Left lung (tissue), 10 donors: ENCODE measurements around the gene NINJ1. TPM values are rescaled to one million over a fixed set of nuclear protein-coding genes. Genes with fewer than 3 reads are reported as not detected.
A peak's percentile ranks its signal among the peaks of the same experiment; 100 is the strongest.

Experiments used
- ATAC-seq: fragments of 200-7000 bp; cut with Tn5 transposase; one replicate; pipeline ENCODE4 v1.9.1; 2020; ENCODE audit warnings: moderate library complexity
- DNase-seq, 4 donors: peaks; one replicate each; pipeline ENCODE4 v3.0.0-alpha.2; 2013 to 2020
- H3K27ac ChIP-seq, 2 donors: fragments of 200-600 bp; sonication (generic) in 1 of 2; one replicate each; pipeline versions ENCODE4 v1.5.0 to v1.8.0; 2020 to 2021
- H3K27me3 ChIP-seq, 2 donors: fragments of 200-600 bp; sonication (generic) in 1 of 2; one replicate each; pipeline versions ENCODE4 v1.5.0 to v1.8.0; 2020 to 2021
- H3K36me3 ChIP-seq, 2 donors: fragments of 200-600 bp; sonication (generic) in 1 of 2; one replicate each; pipeline versions ENCODE4 v1.5.0 to v1.8.0; 2020 to 2021
- H3K4me1 ChIP-seq, 2 donors: fragments of 200-600 bp; one replicate each; pipeline ENCODE4 v1.8.0; 2021
- H3K4me3 ChIP-seq, 2 donors: fragments of 200-600 bp; sonication (generic) in 1 of 2; one replicate each; pipeline versions ENCODE4 v1.5.0 to v1.8.0; 2020 to 2021; ENCODE audit warnings: mild to moderate bottlenecking in 1 of 2
- H3K9me3 ChIP-seq, 2 donors: fragments of 200-600 bp; sonication (generic) in 1 of 2; one replicate each; pipeline versions ENCODE4 v1.5.0 to v1.8.0; 2020 to 2021
- CTCF ChIP-seq, 2 donors: fragments of 200-600 bp; sonication (generic) in 1 of 2; IDR thresholded peaks; one replicate each; pipeline versions ENCODE4 v1.5.0 to v1.8.0; 2021; ENCODE audit warnings: antibody characterized with exemption in 2 of 2
- intact Hi-C, 2 donors: fragments of 100-400 bp; cut with DNase I; formaldehyde crosslinking; loops; one replicate each; pipeline versions ENCODE4 v1.11.2 to v1.14.2; 2022
- polyA plus RNA-seq, 6 donors: library from polyadenylated mRNA; unstranded; fragments of 120-200 nt; gene quantifications; one replicate each; pipeline ENCODE4 v1.2.1, GENCODE V29; 2013; ENCODE audit not compliant: insufficient read length in 6 of 6
- total RNA-seq, 2 donors: library from RNA; stranded (reverse); fragmentation: NEBNext Ultra II Directional; extraction: Animal tissue kit (Norgen Biotek cat#: 25700); gene quantifications; one replicate each; pipeline ENCODE4 v1.2.1, GENCODE V29; 2021
- donor health status: DM: no; HTN: yes; CAD: no.
- donor health status: DM: no; HTN: no; CAD: no.

Gene NINJ1
- total and polyA plus RNA-seq, 8 donors = 29.8 to 83.5 (median 37.8) TPM

- DNase-seq (peak in 1 of 4 donors; percentile 10), ATAC-seq (no peak)
- Histone ChIP-seq H3K4me1 (peaks cover 5 to 34% of the 10 kb centered on the region in 2 donors), H3K36me3 (no peaks in the 10 kb centered on the region), H3K9me3 (peaks cover 0 to 7% of the 10 kb centered on the region in 2 donors), H3K27me3 (no peaks in the 10 kb centered on the region), H3K4me3 (no peak overlapping the region), H3K27ac (peak overlapping the region in 1 of 2 donors; percentile 33)
- intact Hi-C loops = no loop called here
- no peak for TF ChIP-seq CTCF (IDR thresholded peaks at IDR 0.05)
Observed at GRCh38 chr9:93091056-93091452, 43.0 kb downstream of the NINJ1 start.

GRCh38 chr9:93090091-93090655 is 43.9 kb downstream of the NINJ1 start:
- Histone ChIP-seq H3K36me3 (no peaks in the 10 kb centered on the region), H3K4me1 (peaks cover 5 to 33% of the 10 kb centered on the region in 2 donors), H3K4me3 (no peak overlapping the region), H3K9me3 (peaks cover 0 to 7% of the 10 kb centered on the region in 2 donors), H3K27me3 (no peaks in the 10 kb centered on the region), H3K27ac (no peak overlapping the region)
- TF ChIP-seq CTCF (IDR thresholded peaks at IDR 0.05) = no peak
- ATAC-seq = no peak
- DNase-seq = no peak
- intact Hi-C loops = no loop called here

- Histone ChIP-seq H3K4me3 (no peak overlapping the region), H3K9me3 (peaks cover 0 to 7% of the 10 kb centered on the region in 2 donors), H3K4me1 (peaks cover 5 to 26% of the 10 kb centered on the region in 2 donors), H3K36me3 (peaks cover 0 to 3% of the 10 kb centered on the region in 2 donors), H3K27ac (no peak overlapping the region), H3K27me3 (no peaks in the 10 kb centered on the region)
- TF ChIP-seq CTCF (IDR thresholded peaks at IDR 0.05) = no peak
- intact Hi-C loops = no loop called here
- ATAC-seq (no peak), DNase-seq (peak in 1 of 4 donors; percentile 16)
Observed at GRCh38 chr9:93089481-93089991, 44.5 kb downstream of the NINJ1 start.

- H3K9me3 ChIP-seq = peaks cover 0 to 7% of the 10 kb centered on the region in 2 donors
- peaks cover 0 to 5% of the 10 kb centered on the region in 2 donors for H3K36me3 ChIP-seq
- intact Hi-C loops = no loop called here
- no peak for ATAC-seq
- H3K27ac ChIP-seq = no peak overlapping the region
- peaks cover 5 to 21% of the 10 kb centered on the region in 2 donors for H3K4me1 ChIP-seq
- no peak for TF ChIP-seq CTCF (IDR thresholded peaks at IDR 0.05)
- H3K4me3 ChIP-seq = no peak overlapping the region
- DNase-seq = no peak
- no peaks in the 10 kb centered on the region for H3K27me3 ChIP-seq
Observed at GRCh38 chr9:93089024-93089423, 45.0 kb downstream of the NINJ1 start.

- H3K27ac ChIP-seq = no peak overlapping the region
- peaks cover 0 to 7% of the 10 kb centered on the region in 2 donors for H3K9me3 ChIP-seq
- H3K4me1 ChIP-seq = peaks cover 8 to 20% of the 10 kb centered on the region in 2 donors
- ATAC-seq = no peak
- TF ChIP-seq CTCF (IDR thresholded peaks at IDR 0.05) = no peak
- H3K27me3 ChIP-seq = no peaks in the 10 kb centered on the region
- H3K4me3 ChIP-seq = no peak overlapping the region
- DNase-seq = peak in 1 of 4 donors; percentile 16
- intact Hi-C loops = no loop called here
- peaks cover 0 to 5% of the 10 kb centered on the region in 2 donors for H3K36me3 ChIP-seq
Observed at GRCh38 chr9:93088656-93089015, 45.4 kb downstream of the NINJ1 start.
